NCI-H2171 (cell line): Measurements from ENCODE around the gene UBQLN4.
"Not testable (repeated sequence)": the region's sequence is repeated elsewhere in the genome, so short reads cannot be mapped to it uniquely, and the experiment has no call there.

ENCODE experiments used
- DNase-seq: peaks from one replicate; lab custom pipeline; 2025; lab: John Stamatoyannopoulos, UW

UBQLN4 gene

GRCh38 chr1:156060937-156061636 is 7.5 kb upstream of the UBQLN4 start, which contains the start of gene RAB25:
TSS of gene RAB25 (plus strand) at chr1:156061160. CDS start at chr1:156061401, 241 bp downstream.
- peak; percentile 68 for DNase-seq

GRCh38 chr1:156056326-156056849 is 2.8 kb upstream of the UBQLN4 start:
- DNase-seq, result no peak

- no peak for DNase-seq
Observed at GRCh38 chr1:156055281-156056048, 1.9 kb upstream of the UBQLN4 start.

- DNase-seq, result peak; percentile 98
Observed at GRCh38 chr1:156054500-156055280, 1.1 kb upstream of the UBQLN4 start, which contains the start of gene LAMTOR2. TSS of gene LAMTOR2 (plus strand) at chr1:156054782. CDS start at chr1:156054890, 108 bp downstream.

GRCh38 chr1:156052862-156053767 is 483 bp downstream of the UBQLN4 start:
- peak; percentile 67 for DNase-seq

- no peak for DNase-seq
Observed at GRCh38 chr1:156051011-156051725, 2.4 kb downstream of the UBQLN4 start.

- DNase-seq, result no peak
Observed at GRCh38 chr1:156050376-156050775, 3.2 kb downstream of the UBQLN4 start.

GRCh38 chr1:156048663-156049258 is 4.8 kb downstream of the UBQLN4 start:
- DNase-seq, result no peak

GRCh38 chr1:156045076-156045475 is 8.5 kb downstream of the UBQLN4 start:
- no peak for DNase-seq

- no peak for DNase-seq
Observed at GRCh38 chr1:156042828-156043227, 10.8 kb downstream of the UBQLN4 start.

- DNase-seq, result not testable (repeated sequence)
Observed at GRCh38 chr1:156034991-156035390, 18.6 kb downstream of the UBQLN4 start.

GRCh38 chr1:156033011-156033410 is 20.6 kb downstream of the UBQLN4 start:
- no peak for DNase-seq

GRCh38 chr1:156026588-156026987 is 27.0 kb downstream of the UBQLN4 start:
- DNase-seq, result no peak

- DNase-seq, result no peak
Observed at GRCh38 chr1:156025876-156026275, 27.7 kb downstream of the UBQLN4 start.

- no peak for DNase-seq
Observed at GRCh38 chr1:156024801-156025200, 28.8 kb downstream of the UBQLN4 start.

- no peak for DNase-seq
Observed at GRCh38 chr1:156021954-156022353, 31.6 kb downstream of the UBQLN4 start.

GRCh38 chr1:156021093-156021428 is 32.5 kb downstream of the UBQLN4 start:
- DNase-seq, result no peak

- peak; percentile 80 for DNase-seq
Observed at GRCh38 chr1:156020293-156021092, 33.1 kb downstream of the UBQLN4 start, which contains the start of gene SSR2. TSS of gene SSR2 (minus strand) at chr1:156020951. CDS start at chr1:156020167, 784 bp downstream.

- no peak for DNase-seq
Observed at GRCh38 chr1:156019946-156020292, 33.7 kb downstream of the UBQLN4 start.
